ENCODE measurements around the gene SUN1. TPM values are rescaled to one million over a fixed set of nuclear protein-coding genes. Genes with fewer than 3 reads are reported as not detected.
A peak's percentile ranks its signal among the peaks of the same experiment; 100 is the strongest.

The SUN1 gene
- total and polyA plus RNA-seq, 7 donors = 23.4 to 130 (median 108) TPM

DNA sequence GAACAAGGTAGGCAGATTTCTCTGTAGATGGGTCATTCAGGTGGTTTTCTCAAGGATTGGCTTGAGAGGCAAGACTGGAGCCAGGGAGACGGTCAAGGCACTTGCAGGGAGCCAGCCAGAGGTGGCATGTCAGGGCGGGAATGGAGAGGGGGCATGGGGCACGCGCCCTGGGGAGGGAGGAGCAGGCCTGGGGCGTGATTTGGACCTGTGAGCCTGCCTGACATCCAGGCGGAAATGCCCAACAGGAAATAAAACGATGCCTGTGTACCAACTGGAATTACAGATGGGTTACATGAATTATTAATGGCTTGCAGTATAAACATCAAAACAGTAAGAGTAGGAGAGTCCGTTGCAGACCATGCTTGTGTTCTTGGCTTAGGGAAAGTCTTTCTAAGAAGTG lies 8.6 kb upstream of the SUN1 start:
- DNase-seq = peak; percentile 53
- WGBS, 2 donors = 44 to 69% methylated on average over 8 of the region's 8 CpGs
- H3K27me3 ChIP-seq = no peaks in the 10 kb centered on the region
- H3K27ac ChIP-seq = peak overlapping the region; percentile 54 to 92 (median 76)
- TF ChIP-seq POLR2AphosphoS5 (IDR thresholded peaks at IDR 0.05) = no peak
- no peak for TF ChIP-seq POLR2A (IDR thresholded peaks at IDR 0.05)
- TF ChIP-seq EP300 (IDR thresholded peaks at IDR 0.05) = no peak
- TF ChIP-seq, protein P1, sequence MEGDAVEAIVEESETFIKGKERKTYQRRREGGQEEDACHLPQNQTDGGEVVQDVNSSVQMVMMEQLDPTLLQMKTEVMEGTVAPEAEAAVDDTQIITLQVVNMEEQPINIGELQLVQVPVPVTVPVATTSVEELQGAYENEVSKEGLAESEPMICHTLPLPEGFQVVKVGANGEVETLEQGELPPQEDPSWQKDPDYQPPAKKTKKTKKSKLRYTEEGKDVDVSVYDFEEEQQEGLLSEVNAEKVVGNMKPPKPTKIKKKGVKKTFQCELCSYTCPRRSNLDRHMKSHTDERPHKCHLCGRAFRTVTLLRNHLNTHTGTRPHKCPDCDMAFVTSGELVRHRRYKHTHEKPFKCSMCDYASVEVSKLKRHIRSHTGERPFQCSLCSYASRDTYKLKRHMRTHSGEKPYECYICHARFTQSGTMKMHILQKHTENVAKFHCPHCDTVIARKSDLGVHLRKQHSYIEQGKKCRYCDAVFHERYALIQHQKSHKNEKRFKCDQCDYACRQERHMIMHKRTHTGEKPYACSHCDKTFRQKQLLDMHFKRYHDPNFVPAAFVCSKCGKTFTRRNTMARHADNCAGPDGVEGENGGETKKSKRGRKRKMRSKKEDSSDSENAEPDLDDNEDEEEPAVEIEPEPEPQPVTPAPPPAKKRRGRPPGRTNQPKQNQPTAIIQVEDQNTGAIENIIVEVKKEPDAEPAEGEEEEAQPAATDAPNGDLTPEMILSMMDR (IDR thresholded peaks at IDR 0.05) = no peak
- no peak overlapping the region for H3K4me3 ChIP-seq
- intact Hi-C loops (cut with DNase I) = loop anchor here (5.0 kb wide), 1 partner anchor 36 kb away; no protein-coding TSS in a partner anchor
- H3K9me3 ChIP-seq = no peaks in the 10 kb centered on the region
- no peaks in the 10 kb centered on the region for H3K36me3 ChIP-seq
- H3K4me1 ChIP-seq = peaks cover 0 to 83% (median 64%) of the 10 kb centered on the region in 4 donors

DNA sequence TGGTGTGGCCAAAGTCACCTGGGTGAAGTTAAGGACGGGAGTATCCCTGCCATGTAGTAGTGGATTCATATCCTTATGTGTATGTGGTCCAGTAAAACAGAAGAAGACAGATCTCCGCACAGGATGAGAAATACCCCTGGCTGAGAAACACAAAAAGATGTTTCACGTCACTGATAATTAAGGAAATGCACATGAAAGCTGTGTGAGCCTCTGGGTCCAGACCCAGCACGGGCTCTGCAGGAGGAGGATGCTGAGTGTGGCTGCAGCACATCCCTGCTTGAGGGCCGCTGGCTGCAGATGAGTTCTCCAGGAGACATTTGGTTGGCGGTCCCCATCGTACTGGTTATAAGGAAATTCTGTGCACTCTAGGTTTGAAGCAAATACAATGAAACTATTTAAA lies 8.2 kb upstream of the SUN1 start:
- intact Hi-C loops (cut with DNase I) = loop anchor here (5.0 kb wide), 1 partner anchor 37 kb away; no protein-coding TSS in a partner anchor
- 79 to 89% methylated on average over 7 of the region's 7 CpGs for WGBS, 2 donors

DNA sequence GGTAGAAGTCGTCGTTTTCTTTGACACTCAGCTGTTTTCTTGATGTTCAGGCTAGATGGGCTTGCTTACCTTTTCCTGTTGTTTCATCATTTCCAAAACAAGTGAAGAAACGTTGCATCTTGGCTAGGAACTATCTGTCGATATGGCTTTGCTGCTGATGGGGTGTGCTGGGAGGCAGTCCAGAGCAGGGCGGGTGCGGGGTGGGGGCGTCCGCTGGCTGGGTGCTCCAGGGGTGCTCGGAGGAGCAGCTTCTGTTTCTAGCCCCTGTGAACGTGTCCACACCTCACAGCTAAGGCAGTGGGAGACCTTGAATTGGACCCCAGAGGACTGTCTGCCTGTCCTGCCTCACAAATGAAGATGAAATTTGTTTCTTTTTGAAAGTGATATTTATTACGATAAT lies 7.6 kb upstream of the SUN1 start:
- Histone ChIP-seq H3K27ac (peak overlapping the region; percentile 54 to 92 (median 76)), H3K4me3 (no peak overlapping the region), H3K27me3 (no peaks in the 10 kb centered on the region), H3K4me1 (peaks cover 0 to 87% (median 74%) of the 10 kb centered on the region in 4 donors), H3K36me3 (no peaks in the 10 kb centered on the region), H3K9me3 (no peaks in the 10 kb centered on the region)
- intact Hi-C loops (cut with DNase I) = loop anchor here (5.0 kb wide), 1 partner anchor 37 kb away; no protein-coding TSS in a partner anchor
- WGBS, 2 donors = 81 to 87% methylated on average over 11 of the region's 11 CpGs
- TF ChIP-seq, protein P1 (IDR thresholded peaks at IDR 0.05) = no peak
- TF ChIP-seq POLR2AphosphoS5 (IDR thresholded peaks at IDR 0.05) (no peak), EP300 (IDR thresholded peaks at IDR 0.05) (no peak), POLR2A (IDR thresholded peaks at IDR 0.05) (no peak)
- DNase-seq = peak; percentile 61

More for the DNA sequence above, 8.2 kb upstream of the SUN1 start:
- peak; percentile 69 for DNase-seq
- Histone ChIP-seq H3K36me3 (no peaks in the 10 kb centered on the region), H3K27ac (peak overlapping the region; percentile 54 to 92 (median 76)), H3K9me3 (no peaks in the 10 kb centered on the region), H3K27me3 (no peaks in the 10 kb centered on the region), H3K4me1 (peaks cover 0 to 86% (median 68%) of the 10 kb centered on the region in 4 donors), H3K4me3 (no peak overlapping the region)
- TF ChIP-seq POLR2A (IDR thresholded peaks at IDR 0.05) (no peak), POLR2AphosphoS5 (IDR thresholded peaks at IDR 0.05) (no peak), EP300 (IDR thresholded peaks at IDR 0.05) (no peak)
- TF ChIP-seq, protein P1 (IDR thresholded peaks at IDR 0.05) = no peak

DNA sequence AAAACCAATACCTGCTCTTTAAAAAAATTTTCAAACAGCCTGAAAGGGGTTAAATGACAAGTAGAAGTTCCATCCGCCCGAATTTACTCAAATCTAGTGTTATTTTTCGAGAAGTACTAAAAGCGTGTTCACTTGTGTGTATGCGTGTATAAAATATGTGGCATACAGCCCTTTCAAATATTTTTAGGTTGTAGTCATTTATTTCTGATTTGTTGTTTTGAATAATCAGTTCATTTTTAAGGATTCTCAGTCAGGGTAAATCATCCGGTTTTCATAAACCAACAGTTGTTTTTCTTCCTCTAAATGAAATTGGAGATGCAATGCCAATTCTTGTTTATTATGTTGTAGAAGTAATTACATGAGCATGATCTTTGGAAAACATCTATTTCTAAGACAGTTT lies 6.9 kb upstream of the SUN1 start:
- no peaks in the 10 kb centered on the region for H3K9me3 ChIP-seq
- H3K4me3 ChIP-seq = no peak overlapping the region
- intact Hi-C loops (cut with DNase I) = no loop called here
- WGBS, 2 donors = 72 to 84% methylated on average over 6 of the region's 6 CpGs
- TF ChIP-seq, protein P1 (IDR thresholded peaks at IDR 0.05) = no peak
- TF ChIP-seq POLR2AphosphoS5 (IDR thresholded peaks at IDR 0.05) (no peak), POLR2A (IDR thresholded peaks at IDR 0.05) (no peak), EP300 (IDR thresholded peaks at IDR 0.05) (no peak)
- H3K27ac ChIP-seq = peak overlapping the region; percentile 54 to 92 (median 76)
- no peaks in the 10 kb centered on the region for H3K27me3 ChIP-seq
- H3K4me1 ChIP-seq = peaks cover 0 to 87% (median 79%) of the 10 kb centered on the region in 4 donors
- no peaks in the 10 kb centered on the region for H3K36me3 ChIP-seq
- DNase-seq = no peak
